GM12892 (cell line): ENCODE data around the gene ZNF322.

Experiments
- DNase-seq: peaks from one replicate; pipeline ENCODE4 v3.0.0; 2011; ENCODE audit not compliant: insufficient read length
- FAIRE-seq: peaks from 2 replicates; lab custom pipeline; 2011; peaks lifted over from hg19 to GRCh38; lab: Jason Lieb, UNC
- POLR2A ChIP-seq: IDR thresholded peaks from 2 replicates; pipeline ENCODE4 v1.6.1; 2011; ENCODE audit warnings: low read depth, low read length, control low read depth
- POLR2AphosphoS5 ChIP-seq: IDR thresholded peaks from 2 replicates; pipeline ENCODE4 v1.6.1; 2011; ENCODE audit warnings: low read depth, low read length, control low read depth
- TAF1 ChIP-seq: IDR thresholded peaks from 2 replicates; pipeline ENCODE4 v1.6.1; 2011; ENCODE audit warnings: low read depth, mild to moderate bottlenecking, control low read depth, low read length, borderline replicate concordance

Gene ZNF322

DNA sequence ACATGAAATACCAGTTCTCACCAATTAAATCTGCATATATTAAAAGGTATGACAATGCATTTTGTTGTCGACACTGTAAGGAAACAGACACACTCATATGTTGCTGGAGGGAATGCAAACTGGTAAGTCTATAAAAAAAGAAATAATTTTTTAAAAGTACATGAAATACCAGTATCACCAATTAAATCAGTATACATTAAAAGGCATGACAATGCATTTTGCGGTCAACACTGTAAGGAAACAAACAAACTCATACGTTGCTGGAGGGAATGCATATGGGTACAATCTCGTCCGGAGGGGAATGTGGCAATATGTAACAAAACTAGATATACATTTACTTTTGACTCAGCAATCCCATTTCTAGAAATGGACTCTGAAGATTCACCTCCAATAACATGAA lies 6.5 kb downstream of the ZNF322 start:
- no peak for FAIRE-seq
- TF ChIP-seq POLR2AphosphoS5 (no peak), TAF1 (no peak), POLR2A (no peak)
- no peak for DNase-seq

DNA sequence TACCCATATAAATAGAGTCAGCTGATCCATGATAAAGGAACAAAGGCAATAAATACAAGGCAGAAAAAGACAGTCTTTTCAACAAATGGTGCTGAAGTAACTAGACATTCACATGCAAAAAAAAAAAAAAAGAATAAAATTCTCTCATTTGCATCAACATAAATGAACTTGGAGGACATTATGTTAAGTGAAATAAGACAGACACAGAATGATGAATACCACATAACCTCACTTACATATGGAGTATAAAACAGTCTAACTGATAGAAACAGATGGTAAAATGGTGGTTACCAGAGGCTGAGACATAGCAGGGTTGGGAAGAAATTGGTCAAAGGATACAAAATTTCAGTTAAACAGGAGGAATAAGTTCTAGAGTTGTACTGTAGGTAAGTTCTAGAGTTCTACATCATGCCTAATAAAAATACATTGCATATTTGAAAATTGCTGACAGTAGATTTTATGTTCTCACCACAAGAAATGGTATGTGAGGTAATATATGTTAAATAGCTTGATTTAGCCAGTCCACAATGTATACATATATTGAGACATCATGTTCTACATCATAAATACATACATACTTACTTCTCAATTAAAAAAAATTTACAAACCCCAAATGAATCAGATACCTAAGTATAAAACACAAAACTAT lies 8.3 kb downstream of the ZNF322 start:
- TF ChIP-seq POLR2AphosphoS5 = no peak
- TF ChIP-seq POLR2A = no peak
- no peak for TF ChIP-seq TAF1
- FAIRE-seq = no peak
- DNase-seq = no peak

DNA sequence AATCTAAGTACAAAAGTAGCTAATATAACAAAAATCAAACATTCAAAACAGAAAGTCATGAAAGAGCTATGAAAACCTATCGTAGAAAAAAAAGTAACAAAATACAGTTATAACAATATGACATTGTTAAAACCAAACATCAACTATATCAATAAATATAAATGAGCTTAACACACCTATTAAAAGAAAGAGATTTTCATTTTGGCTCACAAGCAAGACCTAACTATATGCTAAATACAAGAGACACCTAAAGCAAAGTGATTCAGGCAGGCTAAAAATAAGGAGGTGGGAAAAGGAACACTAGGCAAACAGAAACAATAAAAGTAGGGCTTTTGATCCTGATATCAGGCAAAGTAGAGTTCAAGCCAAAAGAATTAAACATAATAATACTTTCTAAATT lies 13.5 kb downstream of the ZNF322 start:
- no peak for DNase-seq
- no peak for TF ChIP-seq POLR2A
- no peak for TF ChIP-seq POLR2AphosphoS5
- TF ChIP-seq TAF1 = no peak
- FAIRE-seq = no peak

DNA sequence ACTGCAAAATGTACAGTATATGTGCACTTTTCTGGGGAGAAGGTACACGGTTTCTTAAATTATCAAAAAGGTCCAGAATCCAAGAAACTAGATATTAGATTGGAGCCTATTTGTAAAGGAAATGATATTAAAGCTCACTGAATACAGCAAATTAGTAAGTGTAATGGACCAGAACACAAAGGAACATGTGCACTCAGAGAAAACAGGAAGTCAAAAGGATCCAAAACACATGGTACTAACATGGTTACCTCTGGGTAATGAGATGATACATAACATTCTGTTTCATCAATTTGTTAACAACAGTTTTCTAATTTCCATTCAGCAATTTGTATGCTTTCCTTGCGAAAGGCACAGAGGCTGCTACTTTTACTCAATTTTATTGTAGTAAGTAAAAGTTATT lies 18.7 kb downstream of the ZNF322 start:
- TF ChIP-seq TAF1 (no peak), POLR2AphosphoS5 (no peak), POLR2A (no peak)
- FAIRE-seq (no peak), DNase-seq (no peak)

DNA sequence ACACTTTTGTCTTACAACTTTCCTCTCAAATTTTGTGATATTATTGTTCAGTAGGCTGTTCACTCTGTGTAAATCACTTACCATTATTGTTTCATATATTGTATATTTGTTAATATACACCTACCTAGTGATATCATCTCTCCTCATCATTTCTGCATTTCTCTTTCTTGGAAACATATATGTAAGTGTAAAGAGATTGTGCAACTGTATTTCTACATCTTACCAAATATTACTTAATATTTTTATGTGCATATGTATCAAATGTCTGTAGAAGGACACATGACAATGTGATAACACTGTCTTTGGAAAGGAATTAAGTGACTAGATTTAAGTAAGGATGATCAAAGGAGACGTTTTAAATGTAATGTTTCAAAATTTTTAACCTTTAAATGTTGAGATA lies 30.2 kb downstream of the ZNF322 start:
- TF ChIP-seq TAF1 (no peak), POLR2A (no peak), POLR2AphosphoS5 (no peak)
- FAIRE-seq = no peak
- no peak for DNase-seq

DNA sequence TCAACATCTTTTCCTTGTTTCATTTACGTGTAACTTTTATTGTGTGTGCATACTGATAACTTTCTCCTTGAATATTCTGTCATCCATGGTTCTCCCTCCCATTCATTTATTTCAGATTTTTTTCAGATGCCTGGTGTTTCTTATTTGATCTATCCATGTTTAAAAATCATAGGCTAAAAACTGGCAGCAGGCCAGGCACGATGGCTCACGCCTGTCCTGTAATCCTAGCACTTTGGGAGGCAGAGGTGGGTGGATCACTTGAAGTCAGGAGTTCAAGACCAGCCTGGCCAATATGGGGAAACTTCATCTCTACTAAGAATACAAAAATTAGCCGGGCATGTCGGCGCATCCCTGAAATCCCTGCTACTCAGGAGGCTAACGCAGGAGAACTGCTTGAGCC lies 31.7 kb downstream of the ZNF322 start:
- FAIRE-seq (no peak), DNase-seq (no peak)
- TF ChIP-seq POLR2AphosphoS5 (no peak), POLR2A (no peak), TAF1 (no peak)

DNA sequence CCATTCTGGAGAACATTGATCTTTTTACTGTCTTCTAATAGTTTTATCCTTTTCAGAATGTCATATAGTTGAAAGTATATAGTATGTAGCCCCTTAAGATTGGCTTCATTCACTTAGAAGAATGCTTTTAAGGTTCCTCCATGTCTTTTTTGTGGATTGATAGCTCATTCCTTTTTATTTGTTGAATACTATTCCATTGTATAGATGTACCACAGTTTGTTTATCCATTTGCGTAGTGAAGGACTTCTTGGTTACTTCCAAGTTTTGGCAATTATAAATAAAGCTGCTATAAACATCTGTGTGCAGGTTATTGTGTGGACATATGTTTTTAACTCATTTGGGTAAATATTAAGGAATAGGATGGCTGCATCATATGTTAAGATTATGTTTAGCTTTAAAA lies 35.0 kb downstream of the ZNF322 start:
- TF ChIP-seq POLR2A = no peak

DNA sequence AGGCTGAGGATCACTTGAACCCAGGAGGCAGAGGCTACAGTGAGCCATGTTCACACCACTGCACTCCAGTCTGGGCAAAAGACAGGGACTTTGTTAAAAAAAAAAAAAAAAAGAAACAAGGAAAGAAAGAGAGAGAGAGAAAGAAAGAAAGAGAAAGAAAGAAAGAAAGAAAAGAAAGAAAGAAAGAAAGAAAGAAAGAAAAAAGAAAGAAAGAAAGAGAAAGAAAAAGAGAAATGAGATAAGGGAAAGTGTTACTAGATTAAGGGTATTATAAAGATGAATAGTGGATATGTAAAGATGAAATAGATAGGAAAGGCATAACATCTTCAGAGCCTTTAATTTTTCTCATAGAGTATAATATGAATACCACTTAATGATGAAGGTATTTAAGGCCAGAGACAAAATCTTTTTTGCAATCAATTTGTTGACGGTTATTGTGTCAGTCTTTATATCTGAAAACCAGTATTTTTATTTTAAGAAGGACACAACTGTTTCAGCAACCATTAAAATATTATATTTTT lies 36.1 kb downstream of the ZNF322 start:
- FAIRE-seq = no peak
- DNase-seq = no peak
- TF ChIP-seq POLR2AphosphoS5 (no peak), TAF1 (no peak), POLR2A (no peak)

More for the DNA sequence above, 35.0 kb downstream of the ZNF322 start:
- DNase-seq (no peak), FAIRE-seq (no peak)

DNA sequence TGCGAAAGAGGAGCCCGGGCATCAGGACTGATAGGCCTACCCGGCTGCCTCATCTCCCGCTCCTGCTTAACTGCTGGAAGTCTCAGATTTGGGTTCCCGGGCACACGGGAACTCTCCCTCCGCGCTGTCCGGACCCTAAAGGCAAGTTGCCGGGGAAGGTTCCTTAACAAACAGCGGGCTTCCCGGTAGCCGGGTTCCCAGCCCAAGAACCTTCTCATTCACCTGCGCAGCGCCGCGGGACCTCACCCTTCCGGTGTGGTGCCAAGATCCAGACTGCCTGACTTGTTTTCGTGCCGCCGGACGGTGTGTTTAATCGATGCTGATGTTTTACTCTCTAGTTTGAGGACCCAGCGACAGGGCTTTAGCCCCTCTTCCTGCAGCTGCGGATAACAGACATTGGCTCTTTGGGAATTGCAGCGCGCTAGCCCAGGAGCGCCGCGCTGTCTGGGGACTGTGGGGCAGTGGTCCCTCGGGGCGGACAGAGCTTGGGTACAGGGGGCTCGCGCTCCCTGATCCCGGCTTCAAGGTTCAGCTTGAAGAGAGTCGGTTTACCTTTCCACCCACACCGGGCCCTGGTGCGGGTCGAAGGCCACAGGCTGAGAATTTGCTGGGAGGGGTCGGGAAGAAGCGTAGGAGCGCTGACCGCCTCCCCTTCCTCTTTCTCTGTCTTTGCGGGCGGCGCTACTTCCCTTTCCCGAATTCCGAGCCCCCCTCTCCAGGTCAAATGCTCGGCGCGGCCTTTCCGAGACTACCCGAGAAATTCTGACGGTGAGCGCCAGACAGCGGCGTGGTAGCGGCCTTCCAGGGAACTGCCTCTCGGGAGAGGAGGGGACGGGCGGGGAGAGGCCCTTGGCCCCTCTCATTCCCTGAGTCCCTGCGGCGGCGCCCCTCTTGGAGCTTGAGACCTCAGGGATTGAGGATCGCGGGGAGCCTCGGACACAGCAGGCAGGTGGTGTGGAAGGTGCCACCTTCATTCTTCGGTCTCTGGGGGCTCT lies 45.6 kb downstream of the ZNF322 start:
- no peak for DNase-seq
- FAIRE-seq = no peak
- TF ChIP-seq POLR2AphosphoS5 = no peak
- TF ChIP-seq POLR2A = no peak
- no peak for TF ChIP-seq TAF1

DNA sequence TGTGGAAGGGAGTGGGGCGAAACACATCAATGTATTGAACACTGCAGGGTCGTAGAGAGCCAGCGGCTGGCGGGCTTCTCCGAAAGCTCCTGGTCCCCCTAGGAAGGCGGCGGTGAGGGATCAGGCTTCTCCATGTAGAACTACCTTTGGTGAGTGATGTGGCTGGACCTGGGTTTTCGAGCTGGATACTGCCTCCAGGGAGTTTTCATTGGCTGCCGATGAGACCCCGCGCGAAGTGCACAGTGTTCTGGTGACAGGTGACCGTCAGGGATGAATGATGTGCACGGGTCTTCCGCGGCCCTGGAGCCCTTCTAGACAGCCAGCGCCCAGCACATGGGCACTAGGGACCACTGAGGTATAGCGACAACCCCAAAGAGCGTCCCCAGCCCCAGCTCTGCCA lies 46.3 kb downstream of the ZNF322 start:
- DNase-seq (no peak), FAIRE-seq (no peak)
- TF ChIP-seq POLR2A (no peak), TAF1 (no peak), POLR2AphosphoS5 (no peak)

DNA sequence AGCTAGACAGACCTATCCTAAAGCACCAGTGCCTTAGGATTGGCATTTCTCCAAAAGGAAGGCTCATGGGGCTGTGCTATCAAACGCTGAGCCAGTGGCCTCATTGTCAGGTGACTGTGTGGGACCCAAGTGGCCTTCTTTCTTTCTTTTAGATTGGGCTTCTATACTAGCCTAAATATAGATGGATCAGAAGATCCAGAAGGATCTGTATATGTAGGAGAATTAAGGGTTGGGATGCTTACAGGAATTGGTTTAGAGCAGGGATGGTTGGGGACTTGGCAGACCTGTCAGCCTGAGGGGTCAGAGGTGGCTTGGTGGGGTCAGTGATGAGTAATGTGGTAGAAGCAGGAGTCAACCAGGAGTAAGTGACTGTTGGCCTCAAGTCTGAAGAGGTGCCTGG lies 47.9 kb downstream of the ZNF322 start:
- no peak for FAIRE-seq
- DNase-seq = no peak
- TF ChIP-seq TAF1 (no peak), POLR2A (no peak), POLR2AphosphoS5 (no peak)
